GM21515 (cell line): ENCODE data around the gene PDYN.
"Not testable (repeated sequence)": the region's sequence is repeated elsewhere in the genome, so short reads cannot be mapped to it uniquely, and the experiment has no call there.

Source experiments
- ATAC-seq: cut with Tn5 transposase; IDR thresholded peaks from one replicate; pipeline ENCODE4 v1.9.1; 2021; ENCODE audit not compliant: unreplicated experiment

The PDYN gene

DNA sequence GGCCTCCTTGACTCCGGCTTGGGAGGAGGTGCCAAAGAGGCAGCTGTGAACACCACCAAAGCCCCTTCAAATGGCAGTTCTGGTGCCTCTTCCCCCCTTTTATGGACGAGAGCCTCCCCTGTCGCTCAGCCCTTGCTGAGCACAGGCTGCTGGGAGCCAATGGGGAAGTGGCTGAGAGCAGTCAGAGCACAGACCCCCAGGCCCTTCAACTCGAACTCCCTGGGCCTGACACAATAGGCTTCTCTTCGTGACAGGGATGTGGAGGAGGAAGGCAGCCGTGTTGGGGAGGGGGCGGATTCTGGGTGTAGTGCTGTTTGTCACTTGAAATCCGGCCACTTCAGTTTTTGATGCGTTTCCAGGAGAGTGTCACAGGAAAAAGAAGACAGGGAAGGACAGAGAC lies at the start of gene PDYN:
TSS of gene PDYN (minus strand) at position 73 of the 400 bp plus-strand sequence. CDS start 10,974 bp downstream, outside the sequence.
- ATAC-seq = no peak

DNA sequence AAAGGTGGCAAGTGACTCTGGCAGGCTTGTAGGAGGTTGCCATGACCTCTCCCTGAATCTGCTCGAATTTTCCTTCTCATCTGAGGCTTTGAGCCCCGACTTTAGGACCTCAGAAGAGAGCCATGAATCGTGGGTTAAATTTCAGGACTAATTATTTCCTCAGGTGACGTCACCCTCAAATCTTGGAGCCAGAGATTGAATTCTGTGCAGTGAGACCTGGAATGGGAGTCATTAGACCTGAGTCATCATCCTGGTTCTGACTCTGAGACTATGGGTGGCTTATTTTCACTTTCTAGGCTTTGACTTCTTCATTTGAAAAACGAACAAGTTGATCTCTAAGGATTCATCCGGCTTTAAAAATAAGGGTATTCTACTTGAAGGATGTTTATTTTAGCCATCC lies 48.5 kb upstream of the PDYN start:
- ATAC-seq = no peak

DNA sequence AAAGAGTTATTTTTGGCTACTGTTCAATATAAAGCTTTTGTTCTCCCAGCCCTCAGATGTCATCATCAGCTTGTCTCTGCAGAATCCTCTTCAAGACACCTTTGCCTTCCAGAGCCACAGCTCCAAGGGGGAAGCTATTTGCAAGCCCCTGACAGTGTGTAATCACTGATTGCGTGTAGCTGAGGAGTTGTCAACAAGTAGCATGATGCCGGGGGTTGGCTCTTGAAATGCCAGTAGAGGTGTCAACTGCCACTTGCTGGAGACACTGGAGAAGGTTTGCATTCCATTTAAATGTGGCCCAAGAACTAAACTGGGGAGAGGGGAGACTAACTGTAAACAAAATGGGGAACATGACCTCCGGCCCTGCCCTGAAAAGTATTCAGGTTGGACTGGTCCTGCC lies 44.3 kb upstream of the PDYN start:
- ATAC-seq = no peak

DNA sequence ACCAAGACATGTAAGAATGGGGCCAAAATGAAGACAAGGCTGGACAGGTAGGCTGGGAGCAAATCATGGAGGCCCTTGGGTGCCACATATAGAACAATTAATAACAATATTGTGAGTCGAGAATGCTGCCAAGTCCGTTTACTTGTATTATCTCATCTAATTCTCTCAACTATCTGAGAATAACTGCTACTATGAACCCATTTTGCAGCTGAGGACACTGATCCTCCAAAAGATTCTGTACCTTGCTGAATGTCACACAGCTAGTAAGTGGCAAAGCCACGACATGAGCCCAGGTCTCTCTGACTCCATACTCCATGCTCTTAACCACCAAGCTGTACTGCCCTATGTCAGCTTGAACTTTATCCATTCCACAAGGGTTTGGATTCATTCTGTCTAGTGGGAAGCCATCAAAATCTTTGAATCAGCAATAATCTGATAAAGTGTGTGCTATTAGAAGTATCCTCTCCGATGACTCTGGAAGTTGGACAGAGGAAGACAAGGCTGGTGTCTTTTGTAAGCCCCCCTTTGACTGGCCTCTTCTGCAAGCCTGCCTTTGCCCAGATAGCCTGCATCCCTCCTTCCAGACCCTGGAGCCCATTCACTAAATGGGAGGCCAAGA lies 43.5 kb upstream of the PDYN start:
- no peak for ATAC-seq

DNA sequence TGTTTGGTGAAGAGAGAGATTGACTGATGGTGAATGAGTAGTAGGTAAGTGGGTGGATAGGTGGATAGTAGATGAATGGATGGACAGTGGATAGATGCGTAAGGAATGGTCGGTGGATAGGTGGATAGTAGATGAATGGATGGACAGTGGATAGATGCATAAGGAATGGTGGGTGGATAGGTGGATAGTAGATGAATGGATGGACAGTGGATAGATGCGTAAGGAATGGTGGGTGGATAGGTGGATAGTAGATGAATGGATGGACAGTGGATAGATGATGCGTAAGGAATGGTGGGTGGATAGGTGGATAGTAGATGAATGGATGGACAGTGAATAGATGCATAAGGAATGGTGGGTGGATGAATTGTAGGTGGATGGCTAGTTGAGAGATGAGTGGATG lies 42.5 kb upstream of the PDYN start:
- ATAC-seq = not testable (repeated sequence)

- no peak for ATAC-seq
Measured at GRCh38 chr20:2032168-2032567, 38.3 kb upstream of the PDYN start.

- ATAC-seq = no peak
Measured at GRCh38 chr20:2026514-2026913, 32.7 kb upstream of the PDYN start.

GRCh38 chr20:2026004-2026403 lies 32.1 kb upstream of the PDYN start:
- ATAC-seq = no peak

DNA sequence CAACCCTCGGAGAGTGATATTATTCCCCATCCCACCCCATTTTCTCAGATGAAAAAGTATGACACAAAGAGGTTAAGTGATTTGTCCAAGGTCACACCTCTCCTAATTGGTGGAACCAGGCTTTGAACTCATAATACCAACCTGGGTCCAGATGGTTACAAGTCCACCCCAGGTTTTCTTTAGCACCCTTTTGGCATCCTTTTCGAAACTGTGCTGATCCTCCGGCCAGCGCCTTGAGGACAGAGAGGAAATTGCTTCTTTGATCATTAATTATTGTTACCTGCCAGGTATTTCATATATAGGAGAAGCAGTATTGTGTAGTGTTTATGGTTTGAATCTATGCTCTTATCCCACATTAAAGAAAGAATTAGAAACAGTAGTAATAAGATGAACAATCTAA lies 29.3 kb upstream of the PDYN start:
- no peak for ATAC-seq

- ATAC-seq = no peak
Measured at GRCh38 chr20:2022163-2022562, 28.3 kb upstream of the PDYN start.

GRCh38 chr20:2010533-2010932 lies 16.7 kb upstream of the PDYN start:
- no peak for ATAC-seq

- no peak for ATAC-seq
Measured at GRCh38 chr20:2006452-2007361, 12.8 kb upstream of the PDYN start.

DNA sequence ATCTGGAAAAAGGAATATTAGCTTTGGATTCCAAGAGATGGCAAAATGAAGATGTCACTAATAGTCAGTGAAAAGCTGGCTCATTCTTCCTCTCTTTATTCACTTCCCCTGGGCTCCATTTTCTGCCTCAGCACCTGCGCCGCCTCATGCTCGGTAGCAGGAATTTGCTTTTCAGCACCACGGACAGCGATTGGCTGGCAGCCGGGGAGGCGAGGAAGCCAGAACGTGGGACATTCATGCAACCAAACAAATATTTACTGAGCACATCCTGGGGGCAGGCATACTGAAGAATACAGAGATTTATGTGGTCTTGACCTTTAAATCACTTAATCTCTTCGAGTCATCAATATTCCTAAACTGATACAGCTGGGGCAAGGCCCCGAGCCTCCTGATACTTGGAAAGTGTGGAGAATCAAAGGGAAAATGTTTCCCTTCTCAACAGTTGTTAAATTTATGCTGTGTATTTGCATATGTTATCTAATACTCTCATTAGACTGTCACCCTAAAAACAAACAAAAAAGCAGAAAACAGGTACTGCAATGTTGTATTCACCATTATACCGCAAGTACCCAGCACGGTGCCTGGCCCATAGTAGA lies 12.1 kb upstream of the PDYN start:
- no peak for ATAC-seq

GRCh38 chr20:2005359-2005758 lies 11.5 kb upstream of the PDYN start:
- no peak for ATAC-seq

- no peak for ATAC-seq
Measured at GRCh38 chr20:2004171-2004570, 10.3 kb upstream of the PDYN start.

- no peak for ATAC-seq
Measured at GRCh38 chr20:2002365-2002764, 8.5 kb upstream of the PDYN start.

DNA sequence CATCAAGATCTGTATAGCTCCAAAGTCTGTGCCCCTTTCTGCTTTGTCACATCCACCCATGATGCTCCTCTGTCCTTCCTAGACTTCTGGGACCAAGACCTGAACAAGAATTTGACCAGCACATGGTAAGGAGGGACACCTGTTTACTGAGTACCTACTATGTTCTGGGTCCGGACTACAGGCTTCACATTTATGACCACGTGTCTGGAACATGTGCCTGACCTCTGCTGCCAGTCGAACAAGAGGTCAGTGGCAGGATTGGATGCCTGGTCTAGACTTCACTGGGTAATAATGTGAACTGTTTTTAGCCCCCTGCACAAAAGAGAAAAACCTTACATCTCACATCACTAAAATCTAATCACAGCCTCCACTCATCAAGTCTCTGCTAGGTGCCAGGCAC lies 7.3 kb upstream of the PDYN start:
- ATAC-seq = no peak

DNA sequence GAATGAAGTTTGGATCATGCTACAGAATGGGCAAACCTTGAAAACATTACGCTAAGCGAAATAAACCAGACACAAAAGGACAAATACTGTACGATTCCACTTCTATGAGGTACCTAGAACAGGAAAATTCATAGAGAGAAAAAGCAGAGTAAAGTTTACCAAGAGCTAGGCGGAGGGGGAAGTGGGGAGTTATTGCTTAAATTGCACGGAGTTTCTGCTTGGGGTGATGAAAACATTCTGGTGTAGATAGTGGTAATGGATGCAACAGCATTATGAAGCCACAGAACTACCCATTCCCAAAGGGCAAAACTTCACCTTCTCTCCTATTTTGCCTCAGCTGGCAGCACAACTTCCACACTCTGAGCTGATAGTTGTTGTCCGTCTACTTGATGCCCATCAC lies 6.4 kb upstream of the PDYN start:
- ATAC-seq = no peak

GRCh38 chr20:1998715-1999114 lies 4.9 kb upstream of the PDYN start:
- ATAC-seq = no peak

GRCh38 chr20:1998193-1998520 lies 4.3 kb upstream of the PDYN start:
- ATAC-seq = no peak

- no peak for ATAC-seq
Measured at GRCh38 chr20:1997483-1998192, 3.8 kb upstream of the PDYN start.
